Fibroblast of lung (primary cell): Measurements from ENCODE around the gene SLC24A5. TPM values are rescaled to one million over a fixed set of nuclear protein-coding genes. Genes with fewer than 3 reads are reported as not detected.

Source experiments
- DNase-seq, 2 donors: peaks; one replicate each; pipeline versions ENCODE4 v3.0.0 to v3.0.0-alpha.2; 2010; ENCODE audit warnings: low read depth in 2 of 2
- H2AFZ ChIP-seq: 2 replicates; pipeline ENCODE4 v1.5.1; 2012; ENCODE audit warnings: low read length, control low read depth, inconsistent platforms
- H3K27ac ChIP-seq: 2 replicates; pipeline ENCODE4 v1.5.1; 2011; ENCODE audit warnings: low read length, control low read depth; ENCODE audit not compliant: insufficient read depth
- H3K27me3 ChIP-seq: 2 replicates; pipeline ENCODE4 v1.5.1; 2011; ENCODE audit warnings: mild to moderate bottlenecking, low read length; ENCODE audit not compliant: control insufficient read depth, insufficient read depth
- H3K36me3 ChIP-seq: 2 replicates; pipeline ENCODE4 v1.5.1; 2011; ENCODE audit warnings: low read length; ENCODE audit not compliant: control insufficient read depth, insufficient read depth
- H3K4me1 ChIP-seq: 2 replicates; pipeline ENCODE4 v1.5.1; 2011; ENCODE audit warnings: low read length; ENCODE audit not compliant: control insufficient read depth, insufficient read depth; ENCODE audit errors: extremely low read depth
- H3K4me2 ChIP-seq: 2 replicates; pipeline ENCODE4 v1.5.1; 2011; ENCODE audit warnings: low read length, control low read depth; ENCODE audit not compliant: insufficient read depth; ENCODE audit errors: extremely low read depth
- H3K4me3 ChIP-seq, 4 experiments: fragments of 200-600 bp in 1 of 4; sonication (generic) in 1 of 4; replicated peaks in 1 of 4; 2 replicates each; pipeline ENCODE4 v1.5.1; 2011 to 2016; ENCODE audit warnings: low read length in 4 of 4, low read depth in 3 of 4, mild to moderate bottlenecking in 3 of 4, control low read depth in 2 of 4, inconsistent platforms in 1 of 4, mixed read lengths in 1 of 4; ENCODE audit not compliant: insufficient read depth in 1 of 4; ENCODE audit errors: control extremely low read depth in 1 of 4
- H3K79me2 ChIP-seq: 2 replicates; pipeline ENCODE4 v1.5.1; 2012; ENCODE audit warnings: mild to moderate bottlenecking, low read length, inconsistent platforms; ENCODE audit not compliant: control insufficient read depth, insufficient read depth
- H3K9ac ChIP-seq: 2 replicates; pipeline ENCODE4 v1.5.1; 2011; ENCODE audit warnings: mild to moderate bottlenecking, low read length, control low read depth; ENCODE audit not compliant: insufficient read depth
- H3K9me3 ChIP-seq: 2 replicates; pipeline ENCODE4 v1.5.1; 2012; ENCODE audit warnings: low read depth, low read length; ENCODE audit not compliant: control insufficient read depth, insufficient read depth
- H4K20me1 ChIP-seq: 2 replicates; pipeline ENCODE4 v1.5.1; 2011; ENCODE audit warnings: low read length; ENCODE audit not compliant: control insufficient read depth, insufficient read depth; ENCODE audit errors: extremely low read depth
- CTCF ChIP-seq, 2 donors: IDR thresholded peaks in 1 of 2; conservative IDR thresholded peaks in 1 of 2; 1 replicate in 1 of 2; 2 replicates in 1 of 2; pipeline ENCODE4 v1.5.1; 2011 to 2012; ENCODE audit warnings: low read length in 2 of 2, control low read depth in 1 of 2, inconsistent platforms in 1 of 2, low read depth in 1 of 2, mild to moderate bottlenecking in 1 of 2
- EZH2 ChIP-seq: IDR thresholded peaks from 2 replicates; pipeline ENCODE4 v1.5.1; 2012; ENCODE audit warnings: low read length, control low read depth, mild to moderate bottlenecking; ENCODE audit errors: missing control alignments
- polyA plus RNA-seq, 2 donors: library from polyadenylated mRNA; depleted of rRNA in 1 of 2; stranded (reverse) in 1 of 2; unstranded in 1 of 2; fragments of >200 nt; gene quantifications; 2 replicates each; pipeline ENCODE4 v1.2.1, GENCODE V29; 2011 to 2012; ENCODE audit warnings: missing spikeins in 1 of 2
- total RNA-seq: library from RNA; depleted of rRNA; stranded (reverse); fragments of >200 nt; gene quantifications from 2 replicates; pipeline ENCODE4 v1.2.1, GENCODE V29; 2014

Gene SLC24A5
- total and polyA plus RNA-seq, 2 donors (not counting 1 experiment from before 2014, with no cell fraction given): not detected

GRCh38 chr15:48170981-48171380, 50.2 kb downstream of the SLC24A5 start:
- peaks cover 4% of the 10 kb centered on the region for H3K79me2 ChIP-seq
- H3K4me2 ChIP-seq: no peak overlapping the region
- H3K4me1 ChIP-seq: no peaks in the 10 kb centered on the region
- no peaks in the 10 kb centered on the region for H3K36me3 ChIP-seq
- no peak overlapping the region for H3K4me3 ChIP-seq
- no peak overlapping the region for H2AFZ ChIP-seq
- DNase-seq: no peak
- H3K27ac ChIP-seq: no peak overlapping the region
- H3K9ac ChIP-seq: no peak overlapping the region
- no peak for TF ChIP-seq CTCF (conservative IDR thresholded peaks at IDR 0.05 in 1 of 2, IDR thresholded peaks at IDR 0.05 in 1 of 2; ENCODE audit: low read depth in 1 of 2, low read length in 2 of 2)
- no peak for TF ChIP-seq EZH2
- no peaks in the 10 kb centered on the region for H4K20me1 ChIP-seq
- H3K9me3 ChIP-seq: no peaks in the 10 kb centered on the region
- no peaks in the 10 kb centered on the region for H3K27me3 ChIP-seq

GRCh38 chr15:48175126-48175525, 54.3 kb downstream of the SLC24A5 start:
- no peak for DNase-seq
- H3K4me3 ChIP-seq: no peak overlapping the region
- H3K9me3 ChIP-seq: no peaks in the 10 kb centered on the region
- H3K4me1 ChIP-seq: no peaks in the 10 kb centered on the region
- H3K9ac ChIP-seq: no peak overlapping the region
- H4K20me1 ChIP-seq: no peaks in the 10 kb centered on the region
- H3K79me2 ChIP-seq: peaks cover 7% of the 10 kb centered on the region
- H3K27ac ChIP-seq: no peak overlapping the region
- H3K4me2 ChIP-seq: no peak overlapping the region
- H3K36me3 ChIP-seq: no peaks in the 10 kb centered on the region
- no peak overlapping the region for H2AFZ ChIP-seq
- TF ChIP-seq EZH2 (no peak), CTCF (conservative IDR thresholded peaks at IDR 0.05 in 1 of 2, IDR thresholded peaks at IDR 0.05 in 1 of 2; ENCODE audit: low read depth in 1 of 2, low read length in 2 of 2) (no peak)
- H3K27me3 ChIP-seq: no peaks in the 10 kb centered on the region

GRCh38 chr15:48176112-48176511, 55.3 kb downstream of the SLC24A5 start:
- Histone ChIP-seq H3K27me3 (no peaks in the 10 kb centered on the region), H3K79me2 (peaks cover 7% of the 10 kb centered on the region), H4K20me1 (no peaks in the 10 kb centered on the region), H2AFZ (no peak overlapping the region), H3K4me1 (no peaks in the 10 kb centered on the region), H3K36me3 (no peaks in the 10 kb centered on the region), H3K27ac (no peak overlapping the region), H3K4me2 (no peak overlapping the region), H3K4me3 (no peak overlapping the region), H3K9me3 (no peaks in the 10 kb centered on the region), H3K9ac (no peak overlapping the region)
- DNase-seq: peak; percentile 2 to 46
- TF ChIP-seq EZH2 (no peak), CTCF (conservative IDR thresholded peaks at IDR 0.05 in 1 of 2, IDR thresholded peaks at IDR 0.05 in 1 of 2; ENCODE audit: low read depth in 1 of 2, low read length in 2 of 2) (no peak)
